ENCODE data around the gene ZC3H18.
A peak's percentile ranks its signal among the peaks of the same experiment; 100 is the strongest.

The ZC3H18 gene

GRCh38 chr16:88569985-88570690 is at the start of gene ZC3H18:
ZC3H18 (plus strand) TSS chr16:88570403; CDS start chr16:88577124, 6,721 bp downstream.
- DNase-seq (ENCODE audit: low read depth) = peak; percentile 99

- no peak for DNase-seq (ENCODE audit: low read depth)
Observed at GRCh38 chr16:88521674-88522073, 48.5 kb upstream of the ZC3H18 start.

GRCh38 chr16:88522276-88522949 is 47.8 kb upstream of the ZC3H18 start:
- no peak for DNase-seq (ENCODE audit: low read depth)

- DNase-seq (ENCODE audit: low read depth) = no peak
Observed at GRCh38 chr16:88523309-88524161, 46.7 kb upstream of the ZC3H18 start.

- DNase-seq (ENCODE audit: low read depth) = no peak
Observed at GRCh38 chr16:88524274-88524972, 45.8 kb upstream of the ZC3H18 start.

GRCh38 chr16:88524973-88525662 is 45.1 kb upstream of the ZC3H18 start:
- DNase-seq (ENCODE audit: low read depth) = no peak

- DNase-seq (ENCODE audit: low read depth) = no peak
Observed at GRCh38 chr16:88525663-88525990, 44.6 kb upstream of the ZC3H18 start.

GRCh38 chr16:88526008-88526905 is 43.9 kb upstream of the ZC3H18 start:
- no peak for DNase-seq (ENCODE audit: low read depth)

GRCh38 chr16:88526906-88527185 is 43.4 kb upstream of the ZC3H18 start:
- DNase-seq (ENCODE audit: low read depth) = no peak

- peak; percentile 41 for DNase-seq (ENCODE audit: low read depth)
Observed at GRCh38 chr16:88527186-88527936, 42.8 kb upstream of the ZC3H18 start.

GRCh38 chr16:88527937-88528743 is 42.1 kb upstream of the ZC3H18 start:
- DNase-seq (ENCODE audit: low read depth) = no peak

- no peak for DNase-seq (ENCODE audit: low read depth)
Observed at GRCh38 chr16:88528902-88529318, 41.3 kb upstream of the ZC3H18 start.

- DNase-seq (ENCODE audit: low read depth) = no peak
Observed at GRCh38 chr16:88529596-88529995, 40.6 kb upstream of the ZC3H18 start.

- no peak for DNase-seq (ENCODE audit: low read depth)
Observed at GRCh38 chr16:88530051-88530857, 39.9 kb upstream of the ZC3H18 start.

- no peak for DNase-seq (ENCODE audit: low read depth)
Observed at GRCh38 chr16:88530858-88531203, 39.4 kb upstream of the ZC3H18 start.

- no peak for DNase-seq (ENCODE audit: low read depth)
Observed at GRCh38 chr16:88531346-88531745, 38.9 kb upstream of the ZC3H18 start.

GRCh38 chr16:88531931-88532433 is 38.2 kb upstream of the ZC3H18 start:
- DNase-seq (ENCODE audit: low read depth) = no peak
